Cardiac fibroblast (primary cell): ENCODE data around the gene ZNF248.
A peak's percentile ranks its signal among the peaks of the same experiment; 100 is the strongest.

Experiments
- DNase-seq, 2 donors: peaks; one replicate each; pipeline versions ENCODE4 v3.0.0 to v3.0.0-alpha.2; 2010; ENCODE audit warnings: low read depth in 2 of 2
- H3K4me3 ChIP-seq, 2 donors: replicated peaks in 1 of 2; 1 replicate in 1 of 2; 2 replicates in 1 of 2; pipeline ENCODE4 v1.5.1; 2011; ENCODE audit warnings: low read depth in 2 of 2, low read length in 2 of 2, mild to moderate bottlenecking in 2 of 2, moderate library complexity in 1 of 2
- CTCF ChIP-seq: IDR thresholded peaks from one replicate; pipeline ENCODE4 v1.5.1; 2011; ENCODE audit warnings: low read depth, mild to moderate bottlenecking, low read length, inconsistent platforms

The ZNF248 gene

DNA sequence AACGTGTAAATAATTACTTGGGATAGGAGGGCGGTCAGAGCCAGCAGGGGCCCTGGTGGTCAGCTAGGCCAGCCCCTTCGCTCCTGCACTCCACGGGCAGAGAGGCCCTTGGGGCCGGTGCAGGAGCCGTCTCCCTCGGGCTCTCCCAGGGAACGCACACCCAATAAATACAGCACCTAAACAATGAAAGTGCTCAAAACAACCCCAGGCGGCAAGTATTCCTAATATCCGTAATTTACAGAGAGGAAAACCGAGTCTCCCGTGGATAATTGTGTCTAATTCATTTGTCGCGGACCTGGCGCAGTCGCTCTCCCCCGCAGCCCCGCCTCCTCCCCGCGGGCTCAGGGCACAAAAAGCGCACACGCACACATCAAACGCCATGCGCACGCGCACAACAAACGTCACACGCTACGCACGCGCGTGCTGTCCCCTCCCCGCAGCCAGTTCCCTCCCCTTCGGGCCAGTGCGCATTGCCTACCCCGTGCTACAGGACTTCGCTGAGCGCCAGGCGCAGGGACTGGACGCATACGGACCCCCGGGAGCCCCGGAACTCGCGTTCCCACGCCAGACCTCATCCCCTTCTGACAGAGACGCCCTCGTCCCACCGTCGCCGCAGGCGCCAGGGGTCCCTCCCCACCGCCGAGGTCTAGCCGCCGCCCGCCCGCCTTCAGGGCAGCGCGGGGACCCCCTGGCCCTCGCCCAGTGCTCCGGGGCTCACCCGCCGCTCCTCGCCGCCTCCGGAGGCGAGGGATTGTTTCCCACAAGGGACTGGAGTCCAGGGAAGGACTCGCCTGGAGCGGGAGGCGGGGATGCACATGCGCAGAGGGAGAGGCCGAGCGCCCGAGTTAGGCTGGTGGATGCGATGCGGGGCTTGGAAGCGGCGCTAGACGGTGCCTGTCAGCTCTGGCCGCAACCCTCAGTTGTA lies at the start of gene ZNF248:
ZNF248 (minus strand) TSS at position 324 of the 925 bp plus-strand sequence. CDS start 1,300 bp downstream, outside the sequence.
- DNase-seq, result peak; percentile 97 to 98
- H3K4me3 ChIP-seq, result peak within 1 kb of the TSS; percentile 69 to 78
- TF ChIP-seq CTCF, result no peak

DNA sequence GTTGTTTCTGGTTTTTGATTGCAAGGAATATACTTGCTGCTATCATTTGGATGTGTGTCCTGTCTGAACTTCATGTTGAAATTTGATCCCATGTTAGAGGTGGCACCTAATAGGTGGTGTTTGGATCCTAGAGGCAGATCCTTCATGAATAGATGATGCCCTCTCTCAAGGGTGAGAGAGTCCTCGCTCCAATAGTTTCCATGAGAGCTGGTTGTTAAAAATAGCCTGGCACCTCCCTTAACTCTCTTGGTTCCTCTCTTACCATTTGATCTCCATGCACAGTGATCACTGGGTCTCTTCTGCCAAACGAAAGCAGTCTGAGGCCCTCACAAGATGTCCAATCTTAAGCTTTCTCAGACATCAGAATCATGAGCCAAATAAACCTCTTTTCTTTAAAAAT lies 49.0 kb upstream of the ZNF248 start:
- no peak for TF ChIP-seq CTCF
- H3K4me3 ChIP-seq, result no peak overlapping the region
- no peak for DNase-seq

- TF ChIP-seq CTCF, result no peak
- DNase-seq, result no peak
- no peak overlapping the region for H3K4me3 ChIP-seq
Observed at GRCh38 chr10:37896436-37896835, 39.0 kb upstream of the ZNF248 start.

DNA sequence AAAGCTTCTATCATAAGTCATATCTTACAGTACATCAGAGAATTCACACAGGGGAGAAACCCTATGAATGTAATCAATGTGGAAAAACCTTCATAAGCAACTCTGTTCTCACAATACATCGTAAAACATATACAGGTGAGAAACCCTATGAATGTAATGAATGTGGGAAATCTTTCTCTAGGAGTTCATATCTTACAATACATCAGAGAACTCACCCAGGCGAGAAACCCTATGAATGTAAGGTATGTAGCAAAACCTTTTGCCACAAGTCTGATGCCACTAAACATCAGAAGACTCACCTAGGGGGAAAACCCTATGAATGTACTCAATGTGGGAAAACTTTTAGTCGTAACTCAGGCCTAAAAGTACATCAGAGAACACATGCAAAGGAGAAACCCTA lies 38.3 kb upstream of the ZNF248 start:
- DNase-seq, result no peak
- no peak for TF ChIP-seq CTCF
- H3K4me3 ChIP-seq, result no peak overlapping the region

DNA sequence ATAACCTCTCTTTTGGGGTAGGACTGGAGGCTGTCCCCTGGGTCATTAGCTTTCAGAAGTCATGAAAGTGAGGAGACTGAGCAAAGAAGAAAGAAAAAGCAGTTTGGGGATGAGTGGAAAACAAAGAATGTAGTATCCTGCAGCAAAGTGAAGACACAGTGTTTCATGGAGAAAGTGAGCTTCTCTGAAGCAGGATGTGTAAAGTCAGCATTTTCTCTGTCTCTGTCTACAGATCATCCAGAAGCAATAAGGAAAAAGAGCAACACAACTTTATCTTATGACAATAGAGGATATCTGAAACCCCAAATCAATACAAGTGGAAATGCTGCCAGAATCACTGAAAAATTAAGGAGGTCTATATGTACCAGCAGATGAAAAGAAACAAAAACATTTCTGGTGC lies 28.4 kb upstream of the ZNF248 start:
- no peak for DNase-seq
- no peak for TF ChIP-seq CTCF
- no peak overlapping the region for H3K4me3 ChIP-seq

DNA sequence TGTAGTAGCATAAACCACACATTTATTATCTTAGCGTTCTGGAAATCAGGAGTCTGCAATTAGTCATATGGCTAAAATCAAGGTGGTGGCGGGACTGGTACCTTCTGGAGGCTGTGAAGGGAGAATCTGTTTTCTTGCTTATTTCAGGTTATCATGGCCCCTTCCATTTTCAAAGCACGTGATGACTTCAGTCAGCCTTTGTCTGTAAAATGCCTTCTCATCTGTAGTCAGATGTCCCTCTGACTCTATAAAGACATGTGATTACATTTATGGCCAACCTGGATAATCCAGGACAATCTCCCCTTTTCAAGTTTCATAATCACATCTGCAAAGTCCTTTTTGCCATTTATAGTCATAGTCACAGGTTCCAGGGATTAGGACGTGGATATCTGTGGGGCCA lies 15.5 kb upstream of the ZNF248 start:
- no peak overlapping the region for H3K4me3 ChIP-seq
- DNase-seq, result no peak
- TF ChIP-seq CTCF, result no peak
